NCI-H2081 treated with DMSO at 0.1 percent for 48 hours (cell line): Measurements from ENCODE around the gene SOX18.

Experiments
- DNase-seq: peaks from one replicate; lab custom pipeline; 2025; lab: John Stamatoyannopoulos, UW

Gene SOX18

GRCh38 chr20:64051561-64052325 is 2.3 kb upstream of the SOX18 start:
- no peak for DNase-seq

DNA sequence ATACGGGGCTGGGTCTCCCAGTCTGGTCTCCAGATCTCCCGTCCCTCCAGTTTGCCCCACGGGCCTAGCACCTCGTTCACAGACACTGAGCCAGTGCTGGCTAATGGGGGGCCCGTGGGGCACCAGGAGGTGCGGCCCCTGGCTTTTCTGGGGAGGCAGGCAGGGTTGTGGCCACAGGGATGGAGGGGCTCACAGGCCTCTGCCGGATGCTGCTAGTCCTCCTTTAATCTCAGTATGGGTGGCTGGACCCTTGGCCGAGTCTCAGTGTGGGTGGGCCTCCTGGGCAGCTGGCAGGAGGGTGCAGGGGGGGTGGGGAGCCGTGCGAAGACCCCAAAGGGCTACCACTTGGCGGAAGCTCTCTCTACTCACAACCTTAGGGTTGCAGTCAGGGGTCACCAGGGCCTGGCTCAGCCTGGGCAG is 1.6 kb upstream of the SOX18 start:
- DNase-seq, result no peak

DNA sequence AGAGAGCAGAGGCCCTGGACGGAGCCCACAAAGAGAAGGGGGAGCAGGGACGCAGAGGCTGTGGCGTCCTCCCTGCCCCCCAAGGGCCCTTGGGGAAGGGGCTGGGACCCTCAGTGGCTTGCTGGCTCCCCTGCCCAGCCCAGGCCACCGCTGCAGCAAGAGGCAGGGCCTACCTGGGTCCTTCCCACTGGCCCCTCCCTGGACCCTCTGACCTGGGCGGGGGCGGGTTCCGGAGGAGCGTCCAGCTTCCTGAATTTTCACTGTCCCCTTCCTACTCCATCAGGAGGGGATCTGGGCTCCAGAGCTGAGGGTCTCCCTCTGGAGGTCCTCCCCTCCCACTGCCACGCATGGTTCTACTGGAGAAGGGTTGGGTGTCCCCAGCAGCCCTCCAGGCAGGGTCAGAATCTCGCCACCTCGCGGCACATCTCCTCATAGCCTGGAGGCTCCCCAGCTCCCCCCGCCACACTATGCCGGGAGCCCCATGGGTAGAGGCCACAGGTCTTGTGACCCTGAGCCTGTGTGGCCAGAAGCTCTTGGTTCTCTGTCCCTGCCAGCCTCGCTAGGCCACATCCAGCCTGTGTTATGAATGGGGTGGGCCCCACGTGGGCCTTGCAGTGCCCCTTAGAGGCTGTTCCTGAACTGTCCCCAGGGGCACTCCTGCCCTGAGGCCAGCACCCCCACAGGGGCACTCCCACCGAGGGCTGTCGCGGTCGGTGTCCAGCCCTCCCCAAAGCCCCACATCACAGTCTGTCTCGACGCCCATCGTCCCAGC is 1.0 kb upstream of the SOX18 start:
- DNase-seq, result no peak

- DNase-seq, result no peak
Measured at GRCh38 chr20:64049878-64050260, 430 bp upstream of the SOX18 start.

DNA sequence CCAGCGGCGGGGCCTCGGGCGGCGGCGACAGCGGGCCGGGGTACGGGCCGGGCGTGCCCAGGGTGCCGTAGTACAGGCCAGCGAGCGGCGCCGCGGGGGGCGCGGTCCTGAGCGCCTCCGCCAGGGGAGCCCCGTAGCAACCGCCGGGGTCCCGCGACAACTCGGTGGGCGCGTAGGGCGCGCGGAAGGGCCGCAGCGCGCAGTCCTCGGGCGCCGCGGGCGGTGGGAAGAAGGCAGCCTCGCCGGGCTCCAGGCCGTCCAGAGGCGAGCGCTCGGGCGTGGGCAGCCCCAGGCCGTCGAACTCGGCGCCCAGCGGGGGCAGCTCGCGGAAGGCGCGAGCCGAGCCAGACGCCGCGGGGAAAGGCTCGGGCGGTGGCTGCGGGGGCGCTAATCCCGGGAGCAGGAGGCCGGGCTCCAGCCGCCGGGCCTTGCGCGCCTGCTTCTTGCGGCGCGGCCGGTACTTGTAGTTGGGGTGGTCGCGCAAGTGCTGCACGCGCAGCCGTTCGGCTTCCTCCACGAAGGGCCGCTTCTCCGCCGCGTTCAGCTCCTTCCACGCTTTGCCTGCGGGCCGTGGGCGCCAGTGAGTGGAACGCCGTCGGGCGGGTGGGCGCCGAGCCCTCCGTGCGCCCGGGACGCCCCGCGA is 916 bp downstream of the SOX18 start:
- DNase-seq, result no peak

DNA sequence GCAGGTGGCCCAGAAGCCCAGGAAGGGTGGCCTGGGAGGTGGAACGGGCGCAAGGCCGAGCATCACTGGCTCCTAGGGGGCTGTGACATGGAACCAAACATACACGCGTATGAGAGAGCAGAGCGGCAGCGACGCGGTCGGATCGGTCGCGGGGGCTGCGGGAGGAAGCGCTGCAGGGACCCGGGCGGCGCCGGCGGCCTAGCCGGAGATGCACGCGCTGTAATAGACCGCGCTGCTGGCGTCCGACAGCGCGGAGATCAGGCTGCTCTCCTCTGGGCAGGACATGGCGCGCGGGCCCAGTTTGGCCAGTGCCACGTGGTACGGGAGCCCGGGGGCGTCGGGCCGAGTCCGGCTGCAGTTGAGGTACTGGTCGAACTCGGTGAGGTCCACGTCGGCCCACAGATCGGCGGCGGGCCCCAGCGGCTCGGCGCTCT is 1.5 kb downstream of the SOX18 start:
- no peak for DNase-seq

- DNase-seq, result no peak
Measured at GRCh38 chr20:64047046-64047389, 2.4 kb downstream of the SOX18 start.

DNA sequence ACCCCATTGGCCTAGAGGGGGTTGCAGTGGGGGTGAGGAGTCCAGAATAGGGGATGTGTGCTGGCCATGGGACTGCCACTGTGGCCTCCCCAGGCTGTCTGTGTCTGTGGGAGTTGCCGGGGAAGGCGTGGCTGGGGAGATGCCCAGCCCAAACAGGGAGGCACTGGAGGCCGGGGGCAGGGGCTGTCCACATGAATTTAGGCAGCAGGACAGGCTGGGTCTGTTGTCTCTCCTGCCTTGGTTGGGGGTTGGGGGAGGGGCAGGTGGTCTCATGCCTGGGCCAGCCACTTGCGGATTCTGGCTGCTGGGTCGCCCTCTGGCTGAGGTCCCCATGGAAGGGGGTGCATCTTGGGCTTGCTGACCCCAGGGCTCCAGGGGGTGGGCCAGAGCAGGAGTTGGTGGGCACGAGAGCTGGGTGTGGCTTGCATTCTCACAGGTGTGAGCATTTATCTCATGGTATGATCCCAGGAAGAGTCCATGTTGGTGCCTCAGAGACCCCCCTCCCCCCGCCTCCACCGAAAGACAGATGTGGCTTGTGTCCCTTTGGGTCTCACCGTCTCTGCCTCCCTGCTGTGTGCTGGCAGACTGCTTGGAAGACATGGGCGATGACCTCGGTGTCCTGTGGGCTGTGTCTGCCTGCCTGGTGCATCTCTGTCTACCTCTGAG is 4.0 kb downstream of the SOX18 start:
- DNase-seq, result no peak

DNA sequence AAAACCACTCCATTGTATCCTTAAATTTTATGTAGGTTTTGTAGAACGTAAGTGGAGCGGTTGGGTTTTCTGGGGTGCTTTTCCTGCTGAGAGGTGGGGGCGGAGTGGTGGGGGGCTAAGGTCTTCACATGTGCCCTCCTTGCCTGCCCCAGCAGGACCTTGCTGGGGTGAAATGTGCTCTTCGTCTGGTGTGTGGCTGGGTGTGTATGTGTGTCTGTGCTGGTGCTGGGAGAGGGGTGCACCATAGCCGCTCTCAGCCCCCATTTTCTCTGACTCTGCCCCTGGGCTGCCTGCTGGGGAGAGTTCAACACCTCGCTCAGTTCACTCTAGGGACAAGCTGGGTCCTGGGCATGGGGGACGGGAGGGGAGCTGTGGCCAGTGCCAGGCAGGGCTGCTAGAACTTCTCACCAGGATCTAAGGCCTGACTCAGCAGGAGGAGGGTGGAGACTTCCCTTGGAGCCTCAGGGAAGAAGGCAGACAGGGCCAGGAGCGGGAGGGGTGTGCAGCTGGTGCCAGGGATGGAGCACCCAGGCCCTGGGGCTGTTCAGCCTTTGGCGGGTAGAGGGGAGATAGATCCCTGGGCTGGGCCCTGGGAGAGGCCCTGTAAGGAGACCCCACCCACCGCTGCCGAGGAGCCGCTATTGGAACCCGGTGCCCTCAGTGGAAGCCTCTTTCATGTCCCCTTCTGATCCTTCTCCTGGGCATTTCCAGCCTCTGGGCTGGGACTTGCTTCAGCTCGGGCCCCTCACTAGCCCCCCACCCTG is 4.8 kb downstream of the SOX18 start:
- DNase-seq, result no peak

DNA sequence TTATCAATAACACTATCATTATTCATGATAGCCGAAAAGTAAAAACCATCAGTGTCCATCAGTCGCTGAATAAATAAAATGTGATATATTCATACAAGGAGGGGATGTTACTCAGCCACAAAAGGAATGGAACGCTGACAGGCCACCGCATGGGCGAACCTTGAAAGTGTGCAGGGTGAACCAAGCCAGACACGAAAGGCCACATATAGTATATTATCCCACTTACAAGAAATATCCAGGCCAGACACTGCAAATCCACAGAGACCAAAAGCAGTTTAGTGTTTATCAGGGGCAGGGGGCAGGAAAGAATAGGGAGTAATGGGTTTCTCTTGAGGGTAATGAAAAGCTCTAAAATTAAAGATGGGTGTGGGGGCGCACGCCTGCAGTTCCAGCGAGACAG is 5.7 kb downstream of the SOX18 start:
- no peak for DNase-seq

DNA sequence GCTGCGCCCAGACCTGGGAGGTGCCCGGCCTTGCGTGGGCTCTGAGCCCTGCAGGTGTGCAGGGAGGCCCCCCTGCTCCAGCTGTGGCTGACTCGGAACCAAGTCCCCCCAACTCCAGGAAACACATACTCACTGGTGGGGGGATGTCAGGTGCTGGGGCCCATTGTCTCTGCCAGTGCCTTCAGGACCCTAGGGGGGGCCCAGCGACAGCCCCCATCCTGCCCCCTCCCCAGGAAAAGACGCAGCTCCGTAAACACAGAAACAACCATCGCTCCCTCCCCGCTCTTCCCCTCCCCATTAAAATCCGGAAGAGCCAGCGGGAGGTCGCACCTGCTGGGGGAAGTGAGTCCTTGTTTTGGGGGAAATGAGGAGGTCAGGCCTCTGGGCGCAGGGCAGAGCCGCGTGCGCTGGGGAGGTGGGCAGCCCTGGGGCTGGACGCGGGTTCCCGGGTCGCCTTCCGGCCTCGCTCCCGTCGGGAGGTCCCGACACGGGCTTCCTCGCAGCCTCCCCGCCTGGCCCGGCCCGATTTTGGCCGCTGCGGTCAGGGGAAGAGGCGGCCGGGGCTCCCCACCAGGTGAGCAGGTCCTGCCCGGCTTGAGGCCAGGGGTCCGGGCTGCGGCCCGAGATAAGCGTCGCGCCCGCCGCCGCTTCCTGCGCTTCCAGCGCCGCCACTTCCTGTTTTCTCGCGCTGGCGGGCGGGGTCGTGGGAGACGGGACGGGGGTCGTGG is 7.2 kb downstream of the SOX18 start:
- DNase-seq, result no peak

DNA sequence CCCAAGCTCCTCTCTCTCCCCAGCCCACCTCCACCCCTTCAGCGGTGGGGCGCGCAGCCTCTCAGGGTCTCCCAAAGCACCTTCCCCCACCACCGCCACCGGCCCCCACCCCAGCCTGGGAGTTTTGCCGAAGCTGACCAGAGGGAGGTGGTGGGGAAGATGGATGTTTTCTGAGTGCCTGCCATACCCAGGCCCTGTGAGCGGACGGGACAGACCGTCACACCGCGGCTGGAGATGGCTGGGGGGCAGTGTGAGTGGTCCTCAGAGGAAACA is 7.7 kb downstream of the SOX18 start:
- no peak for DNase-seq

DNA sequence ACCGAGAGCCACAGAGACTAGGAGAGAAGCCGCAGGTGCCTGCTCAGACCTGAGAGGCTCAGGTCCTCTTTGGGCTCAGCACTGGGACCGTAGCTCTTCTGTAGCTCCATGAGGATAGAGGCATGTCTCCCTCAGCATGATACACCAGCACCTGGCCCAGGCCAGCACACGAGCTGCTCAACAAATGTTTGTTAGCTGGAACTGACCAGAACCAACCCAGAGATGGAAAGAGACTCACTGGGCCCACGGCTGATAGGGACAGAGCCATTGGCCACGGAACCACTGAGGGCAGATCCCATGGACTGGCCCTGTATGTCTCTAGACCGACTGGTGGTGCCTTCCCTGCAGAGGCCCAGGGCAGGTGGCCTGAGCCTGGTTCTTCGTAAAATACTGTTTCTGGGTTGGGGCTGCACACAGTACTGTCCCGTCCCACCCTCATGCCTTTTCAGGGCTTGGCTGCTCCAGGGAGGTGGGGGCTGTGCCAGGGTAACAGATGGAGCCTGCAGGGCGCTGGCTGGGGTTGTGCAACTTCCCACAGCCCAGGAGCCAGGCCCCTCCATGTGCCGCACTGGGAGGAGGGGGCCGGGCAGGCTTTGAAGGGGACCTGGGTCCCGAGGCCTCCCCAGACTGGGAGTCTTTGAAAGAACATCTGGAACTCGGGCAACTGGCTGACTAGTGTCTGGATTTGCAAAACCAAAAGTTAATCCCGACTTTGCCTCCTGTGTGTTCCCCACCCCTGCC is 8.2 kb downstream of the SOX18 start:
- DNase-seq, result no peak

DNA sequence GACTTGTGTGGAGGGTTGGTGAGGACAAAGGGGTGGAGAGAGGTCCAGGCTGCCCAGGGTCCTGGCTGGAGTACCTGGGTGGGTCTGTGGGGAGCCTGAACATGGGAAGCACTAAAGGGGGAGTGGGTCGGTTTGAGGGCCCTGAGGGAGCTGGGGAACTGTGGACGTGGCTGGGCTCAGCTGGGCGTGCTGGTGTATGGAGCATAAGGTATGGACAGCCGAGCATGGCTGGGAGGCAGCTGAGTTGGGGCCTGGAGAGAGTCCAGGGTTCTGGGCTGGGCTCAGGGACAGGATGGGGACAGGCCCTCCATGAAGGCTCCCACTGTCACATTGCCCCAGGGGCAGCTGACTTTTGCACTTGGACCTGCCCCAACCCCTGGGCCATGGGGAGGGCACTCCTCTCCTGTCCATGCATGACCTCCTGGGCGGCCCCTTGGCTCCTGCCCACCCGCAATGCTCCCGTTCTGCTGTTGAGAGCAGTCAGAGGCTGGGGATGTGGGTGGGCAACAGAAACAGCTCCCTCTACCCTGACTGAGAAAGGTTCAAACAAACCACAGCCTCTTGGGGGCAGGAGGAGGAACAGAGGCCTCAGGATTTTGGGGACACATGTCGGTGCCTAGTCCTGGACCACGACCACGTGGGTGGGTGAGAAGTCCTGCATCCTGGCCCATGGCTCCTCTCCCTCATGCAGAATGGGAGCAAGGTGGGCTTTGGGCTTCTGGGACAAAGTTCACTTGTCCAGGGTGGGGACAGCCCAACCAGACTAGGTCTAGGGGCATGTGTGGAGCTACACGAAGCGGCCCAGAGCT is 9.0 kb downstream of the SOX18 start:
- DNase-seq, result no peak

DNA sequence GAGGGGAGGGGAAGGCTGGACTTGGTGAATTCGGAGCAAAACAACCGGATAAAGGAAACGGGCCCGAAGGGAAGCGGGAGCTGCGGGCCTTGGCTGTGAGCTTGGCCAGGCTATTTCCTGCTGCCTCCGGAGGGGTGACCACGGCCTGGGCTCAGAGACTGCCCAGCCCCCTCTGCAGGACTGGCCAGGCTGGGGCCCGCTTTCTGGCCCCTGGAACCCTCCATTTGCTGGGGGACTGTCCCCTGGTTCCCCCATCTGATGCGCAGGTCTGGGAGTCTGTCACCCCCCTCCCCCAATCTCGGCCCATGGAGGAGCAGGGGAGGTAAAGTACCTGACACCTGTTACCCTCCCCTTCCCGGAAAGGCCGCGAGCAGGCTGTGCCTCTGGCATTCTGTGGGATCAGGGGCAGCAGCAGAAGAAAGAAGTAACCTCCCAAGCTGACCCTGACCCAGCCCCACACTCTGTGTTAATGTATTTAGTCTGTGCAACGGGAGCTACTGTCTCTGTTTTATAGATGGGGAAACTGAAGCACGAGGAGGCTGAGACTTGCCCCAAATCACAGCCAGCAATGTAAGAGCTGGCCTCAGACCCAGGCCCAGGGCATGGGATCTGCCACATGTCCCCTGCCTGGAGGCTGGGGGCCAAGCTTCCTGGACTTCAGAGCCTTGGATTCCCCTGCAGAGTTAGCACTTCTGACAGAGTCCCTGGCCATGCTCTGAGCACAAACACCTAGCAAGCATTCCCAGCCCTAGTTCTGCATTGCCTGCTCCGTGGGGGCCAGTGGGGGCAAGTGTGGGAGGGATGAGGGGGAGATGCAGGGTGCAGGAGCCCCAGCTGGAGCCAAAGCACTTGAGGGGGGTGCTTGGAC is 9.9 kb downstream of the SOX18 start:
- DNase-seq, result no peak

- DNase-seq, result no peak
Measured at GRCh38 chr20:64038565-64039292, 10.7 kb downstream of the SOX18 start.

GRCh38 chr20:64038224-64038564 is 11.2 kb downstream of the SOX18 start:
- no peak for DNase-seq

DNA sequence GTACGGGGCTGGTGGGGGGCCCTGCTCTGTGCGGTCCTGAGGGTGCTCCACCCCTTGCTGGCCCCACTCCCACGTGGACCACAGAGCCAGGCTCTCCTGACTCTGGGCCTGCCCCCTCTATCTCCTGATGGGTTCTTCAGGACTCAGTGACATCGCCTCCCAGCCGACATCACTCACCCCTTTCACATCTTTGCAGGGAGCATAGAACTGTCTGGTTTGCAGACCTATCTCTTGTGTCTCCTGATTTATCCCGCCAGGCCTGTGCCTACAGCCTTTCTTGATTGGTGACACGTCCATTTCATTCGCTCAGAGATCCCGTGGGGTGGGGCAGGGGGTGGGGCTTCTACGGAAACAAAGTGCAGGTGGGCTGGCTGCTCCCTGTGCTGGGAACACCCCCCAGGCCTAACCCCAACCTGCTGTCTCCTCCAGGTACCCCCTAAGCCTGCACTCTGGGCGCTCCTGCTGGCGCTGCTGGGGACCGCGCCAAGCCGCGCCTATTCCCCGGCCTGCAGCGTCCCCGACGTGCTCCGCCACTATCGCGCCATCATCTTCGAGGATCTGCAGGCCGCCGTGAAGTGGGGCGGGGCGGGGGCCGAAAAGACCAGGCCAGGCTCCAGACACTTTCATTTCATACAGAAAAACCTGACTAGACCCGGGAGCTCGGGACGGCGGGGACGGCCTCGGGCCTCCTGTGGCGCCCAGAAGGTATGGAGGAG is 11.8 kb downstream of the SOX18 start:
- no peak for DNase-seq
